ENCODE results near the gene ZNF729. TPM values are rescaled to one million over a fixed set of nuclear protein-coding genes. Genes with fewer than 3 reads are reported as not detected.

Gene ZNF729
- polyA plus RNA-seq (2013, experiment 1 of 2), result not detected
- polyA plus RNA-seq (2013, experiment 2 of 2), result not detected

GRCh38 chr19:22286151-22286810, at the start of gene ZNF729:
Gene ZNF729 (plus strand): TSS chr19:22286441. CDS start chr19:22286526, 85 bp downstream.
- Histone ChIP-seq H3K27ac (replicated peaks; ENCODE audit: low read length) (no peak within 1 kb of the TSS), H2BK12ac (ENCODE audit: low read length) (no peak within 1 kb of the TSS), H3K18ac (ENCODE audit: low read length) (no peak within 1 kb of the TSS), H3K9me3 (replicated peaks in 1 of 2; ENCODE audit: control insufficient read depth in 2 of 2, insufficient read depth in 1 of 2, low read depth in 1 of 2, low read length in 2 of 2) (peaks cover 0 to 19% of the 10 kb centered on the region in 2 donors), H3K4me1 (ENCODE audit: control insufficient read depth in 2 of 2, insufficient read depth in 1 of 2, low read depth in 1 of 2, low read length in 2 of 2) (no peaks in the 10 kb centered on the region), H2BK120ac (ENCODE audit: low read depth, low read length) (no peak within 1 kb of the TSS), H2AK5ac (ENCODE audit: low read depth, low read length) (no peak within 1 kb of the TSS), H4K8ac (ENCODE audit: low read depth, low read length) (no peak within 1 kb of the TSS), H3K4me3 (ENCODE audit: low read length in 2 of 2) (no peak within 1 kb of the TSS), H3K79me1 (ENCODE audit: low read depth, low read length) (no peaks in the 10 kb centered on the region), H3K4me2 (ENCODE audit: insufficient read depth, low read length, poor library complexity, severe bottlenecking) (no peak within 1 kb of the TSS), H2AFZ (ENCODE audit: low read length) (no peak within 1 kb of the TSS), H2BK5ac (ENCODE audit: low read length) (no peak within 1 kb of the TSS), H3K14ac (ENCODE audit: low read length) (no peak within 1 kb of the TSS), H3K27me3 (ENCODE audit: control insufficient read depth in 3 of 3, insufficient read depth in 3 of 3, low read depth in 1 of 3, low read length in 3 of 3) (no peaks in the 10 kb centered on the region), H3K36me3 (replicated peaks in 1 of 2; ENCODE audit: control insufficient read depth in 2 of 2, insufficient read depth in 2 of 2, low read length in 2 of 2) (no peaks in the 10 kb centered on the region), H3K4ac (ENCODE audit: low read length) (no peak within 1 kb of the TSS), H3K23ac (ENCODE audit: low read depth, low read length, poor library complexity) (peak within 1 kb of the TSS; percentile 6), H3K9ac (ENCODE audit: low read depth, low read length, poor library complexity) (no peak within 1 kb of the TSS), H2BK15ac (ENCODE audit: low read length) (no peak within 1 kb of the TSS), H4K91ac (ENCODE audit: low read depth, low read length, poor library complexity) (no peak within 1 kb of the TSS)
- no CpG with 5 or more reads among the region's 32 CpGs for WGBS, 2 donors (ENCODE audit: extremely low coverage in 2 of 2, insufficient read length in 2 of 2, insufficient replicate concordance in 1 of 2)
- no peak for DNase-seq (ENCODE audit: low spot score)

GRCh38 chr19:22256856-22257255, 29.4 kb upstream of the ZNF729 start:
- Histone ChIP-seq H3K14ac (ENCODE audit: low read length) (no peak overlapping the region), H3K9ac (ENCODE audit: low read depth, low read length, poor library complexity) (no peak overlapping the region), H3K4ac (ENCODE audit: low read length) (no peak overlapping the region), H2BK15ac (ENCODE audit: low read length) (no peak overlapping the region), H3K79me1 (ENCODE audit: low read depth, low read length) (no peaks in the 10 kb centered on the region), H2AFZ (ENCODE audit: low read length) (no peak overlapping the region), H2BK12ac (ENCODE audit: low read length) (no peak overlapping the region), H3K23ac (ENCODE audit: low read depth, low read length, poor library complexity) (no peak overlapping the region), H3K18ac (ENCODE audit: low read length) (no peak overlapping the region), H3K9me3 (replicated peaks in 1 of 2; ENCODE audit: control insufficient read depth in 2 of 2, insufficient read depth in 1 of 2, low read depth in 1 of 2, low read length in 2 of 2) (peaks cover 0 to 40% of the 10 kb centered on the region in 2 donors), H2BK120ac (ENCODE audit: low read depth, low read length) (no peak overlapping the region), H3K4me1 (ENCODE audit: control insufficient read depth in 2 of 2, insufficient read depth in 1 of 2, low read depth in 1 of 2, low read length in 2 of 2) (no peaks in the 10 kb centered on the region), H2BK5ac (ENCODE audit: low read length) (no peak overlapping the region), H4K8ac (ENCODE audit: low read depth, low read length) (no peak overlapping the region), H3K4me2 (ENCODE audit: insufficient read depth, low read length, poor library complexity, severe bottlenecking) (no peak overlapping the region), H2AK5ac (ENCODE audit: low read depth, low read length) (no peak overlapping the region), H4K91ac (ENCODE audit: low read depth, low read length, poor library complexity) (no peak overlapping the region), H3K4me3 (ENCODE audit: low read length in 2 of 2) (no peak overlapping the region), H3K27ac (replicated peaks; ENCODE audit: low read length) (no peak overlapping the region), H3K27me3 (ENCODE audit: control insufficient read depth in 3 of 3, insufficient read depth in 3 of 3, low read depth in 1 of 3, low read length in 3 of 3) (no peaks in the 10 kb centered on the region), H3K36me3 (replicated peaks in 1 of 2; ENCODE audit: control insufficient read depth in 2 of 2, insufficient read depth in 2 of 2, low read length in 2 of 2) (no peaks in the 10 kb centered on the region)
- no peak for DNase-seq (ENCODE audit: low spot score)

- DNase-seq (ENCODE audit: low spot score), result no peak
- no peak overlapping the region for H2BK15ac ChIP-seq (ENCODE audit: low read length)
- no peak overlapping the region for H3K14ac ChIP-seq (ENCODE audit: low read length)
- no peak overlapping the region for H3K18ac ChIP-seq (ENCODE audit: low read length)
- no peak overlapping the region for H3K4me2 ChIP-seq (ENCODE audit: insufficient read depth, low read length, poor library complexity, severe bottlenecking)
- no peak overlapping the region for H3K23ac ChIP-seq (ENCODE audit: low read depth, low read length, poor library complexity)
- H3K27ac ChIP-seq (replicated peaks; ENCODE audit: low read length), result no peak overlapping the region
- no peak overlapping the region for H2AFZ ChIP-seq (ENCODE audit: low read length)
- H2BK5ac ChIP-seq (ENCODE audit: low read length), result no peak overlapping the region
- H3K9me3 ChIP-seq (replicated peaks in 1 of 2; ENCODE audit: control insufficient read depth in 2 of 2, insufficient read depth in 1 of 2, low read depth in 1 of 2, low read length in 2 of 2), result peaks cover 0 to 43% of the 10 kb centered on the region in 2 donors
- no peaks in the 10 kb centered on the region for H3K27me3 ChIP-seq (ENCODE audit: control insufficient read depth in 3 of 3, insufficient read depth in 3 of 3, low read depth in 1 of 3, low read length in 3 of 3)
- no CpG with 5 or more reads among the region's 2 CpGs for WGBS, 2 donors (ENCODE audit: extremely low coverage in 2 of 2, insufficient read length in 2 of 2, insufficient replicate concordance in 1 of 2)
- H3K4me1 ChIP-seq (ENCODE audit: control insufficient read depth in 2 of 2, insufficient read depth in 1 of 2, low read depth in 1 of 2, low read length in 2 of 2), result no peaks in the 10 kb centered on the region
- H2AK5ac ChIP-seq (ENCODE audit: low read depth, low read length), result no peak overlapping the region
- H3K4ac ChIP-seq (ENCODE audit: low read length), result no peak overlapping the region
- no peak overlapping the region for H2BK12ac ChIP-seq (ENCODE audit: low read length)
- no peak overlapping the region for H4K8ac ChIP-seq (ENCODE audit: low read depth, low read length)
- H4K91ac ChIP-seq (ENCODE audit: low read depth, low read length, poor library complexity), result no peak overlapping the region
- no peaks in the 10 kb centered on the region for H3K79me1 ChIP-seq (ENCODE audit: low read depth, low read length)
- H2BK120ac ChIP-seq (ENCODE audit: low read depth, low read length), result no peak overlapping the region
- no peak overlapping the region for H3K4me3 ChIP-seq (ENCODE audit: low read length in 2 of 2)
- H3K9ac ChIP-seq (ENCODE audit: low read depth, low read length, poor library complexity), result no peak overlapping the region
- H3K36me3 ChIP-seq (replicated peaks in 1 of 2; ENCODE audit: control insufficient read depth in 2 of 2, insufficient read depth in 2 of 2, low read length in 2 of 2), result no peaks in the 10 kb centered on the region
Measured at GRCh38 chr19:22257381-22257780, 28.9 kb upstream of the ZNF729 start.

GRCh38 chr19:22257916-22258315, 28.3 kb upstream of the ZNF729 start:
- Histone ChIP-seq H2BK15ac (ENCODE audit: low read length) (no peak overlapping the region), H3K9ac (ENCODE audit: low read depth, low read length, poor library complexity) (no peak overlapping the region), H3K4me3 (ENCODE audit: low read length in 2 of 2) (no peak overlapping the region), H3K18ac (ENCODE audit: low read length) (no peak overlapping the region), H3K14ac (ENCODE audit: low read length) (no peak overlapping the region), H3K36me3 (replicated peaks in 1 of 2; ENCODE audit: control insufficient read depth in 2 of 2, insufficient read depth in 2 of 2, low read length in 2 of 2) (no peaks in the 10 kb centered on the region), H2BK120ac (ENCODE audit: low read depth, low read length) (no peak overlapping the region), H2AK5ac (ENCODE audit: low read depth, low read length) (no peak overlapping the region), H3K27ac (replicated peaks; ENCODE audit: low read length) (no peak overlapping the region), H4K91ac (ENCODE audit: low read depth, low read length, poor library complexity) (no peak overlapping the region), H3K27me3 (ENCODE audit: control insufficient read depth in 3 of 3, insufficient read depth in 3 of 3, low read depth in 1 of 3, low read length in 3 of 3) (no peaks in the 10 kb centered on the region), H3K4me1 (ENCODE audit: control insufficient read depth in 2 of 2, insufficient read depth in 1 of 2, low read depth in 1 of 2, low read length in 2 of 2) (no peaks in the 10 kb centered on the region), H2BK12ac (ENCODE audit: low read length) (no peak overlapping the region), H2AFZ (ENCODE audit: low read length) (no peak overlapping the region), H3K9me3 (replicated peaks in 1 of 2; ENCODE audit: control insufficient read depth in 2 of 2, insufficient read depth in 1 of 2, low read depth in 1 of 2, low read length in 2 of 2) (peaks cover 0 to 45% of the 10 kb centered on the region in 2 donors), H3K23ac (ENCODE audit: low read depth, low read length, poor library complexity) (no peak overlapping the region), H3K4ac (ENCODE audit: low read length) (no peak overlapping the region), H3K4me2 (ENCODE audit: insufficient read depth, low read length, poor library complexity, severe bottlenecking) (no peak overlapping the region), H3K79me1 (ENCODE audit: low read depth, low read length) (no peaks in the 10 kb centered on the region), H2BK5ac (ENCODE audit: low read length) (no peak overlapping the region), H4K8ac (ENCODE audit: low read depth, low read length) (no peak overlapping the region)
- DNase-seq (ENCODE audit: low spot score), result no peak
